Right atrium auricular region (tissue), 2 donors: Measurements from ENCODE around the gene ARHGAP25. TPM values are rescaled to one million over a fixed set of nuclear protein-coding genes. Genes with fewer than 3 reads are reported as not detected.

ENCODE experiments used
- DNase-seq: peaks from one replicate; pipeline ENCODE4 v3.0.0-alpha.2; 2019; ENCODE audit warnings: low spot score
- H3K27ac ChIP-seq, 2 donors: fragments of 200-600 bp; sonication (generic); 1 replicate in 1 of 2; 2 replicates in 1 of 2; pipeline ENCODE4 v1.5.1; 2016 to 2019
- H3K27me3 ChIP-seq, 2 donors: fragments of 200-600 bp; sonication (generic); one replicate each; pipeline versions ENCODE4 v1.5.1 to v1.6.0; 2017 to 2019
- H3K36me3 ChIP-seq: fragments of 200-600 bp; sonication (generic); one replicate; pipeline ENCODE4 v1.5.1; 2016
- H3K4me1 ChIP-seq, 2 donors: fragments of 200-600 bp; sonication (generic); one replicate each; pipeline versions ENCODE4 v1.5.1 to v1.6.0; 2017 to 2019
- H3K4me3 ChIP-seq, 2 donors: fragments of 200-600 bp; sonication (generic); 1 replicate in 1 of 2; 2 replicates in 1 of 2; pipeline ENCODE4 v1.5.1; 2017 to 2019; ENCODE audit warnings: mild to moderate bottlenecking in 1 of 2, moderate library complexity in 1 of 2
- H3K9me3 ChIP-seq, 2 donors: fragments of 200-600 bp; sonication (generic); one replicate each; pipeline ENCODE4 v1.5.1; 2019
- CTCF ChIP-seq, 2 donors: fragments of 200-600 bp; sonication (generic); IDR thresholded peaks; one replicate each; pipeline ENCODE4 v1.5.1; 2019; ENCODE audit warnings: antibody characterized with exemption in 2 of 2
- total RNA-seq, 2 donors: library from RNA; depleted of rRNA; stranded (reverse); fragments of >200 nt; gene quantifications; one replicate each; pipeline ENCODE4 v1.1.0, GENCODE V29; 2016

ARHGAP25 gene
- total RNA-seq, 2 donors from 2014 or later, result 4.2 to 12.8 TPM

GRCh38 chr2:68863996-68864395, 129.4 kb downstream of the ARHGAP25 start:
- Histone ChIP-seq H3K27me3 (no peaks in the 10 kb centered on the region), H3K27ac (no peak overlapping the region), H3K4me3 (no peak overlapping the region), H3K9me3 (no peaks in the 10 kb centered on the region), H3K4me1 (peaks cover 0 to 8% of the 10 kb centered on the region in 2 donors), H3K36me3 (no peaks in the 10 kb centered on the region)
- TF ChIP-seq CTCF (IDR thresholded peaks at IDR 0.05), result no peak
- no peak for DNase-seq

DNA sequence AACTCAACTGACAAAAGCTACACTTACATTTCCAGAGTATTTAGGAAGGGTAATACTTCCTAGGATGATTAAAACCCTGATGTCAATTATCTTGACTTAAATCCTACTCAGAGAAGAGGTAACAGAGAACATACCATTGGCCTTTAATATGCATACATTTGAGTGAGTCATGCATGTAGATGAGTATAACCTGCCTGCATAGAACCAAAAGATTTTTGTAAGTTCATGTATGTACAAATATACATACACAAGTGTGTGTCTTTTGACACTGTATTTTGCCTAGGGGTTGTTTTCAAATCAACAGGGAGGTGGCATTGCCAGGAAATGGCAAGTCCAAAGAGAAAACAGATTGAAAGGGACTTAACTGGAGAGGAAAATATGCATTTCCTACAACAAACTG, 130.5 kb downstream of the ARHGAP25 start:
- TF ChIP-seq CTCF (IDR thresholded peaks at IDR 0.05), result no peak
- Histone ChIP-seq H3K36me3 (no peaks in the 10 kb centered on the region), H3K27ac (no peak overlapping the region), H3K27me3 (no peaks in the 10 kb centered on the region), H3K4me1 (peaks cover 0 to 8% of the 10 kb centered on the region in 2 donors), H3K9me3 (no peaks in the 10 kb centered on the region), H3K4me3 (no peak overlapping the region)
- no peak for DNase-seq

DNA sequence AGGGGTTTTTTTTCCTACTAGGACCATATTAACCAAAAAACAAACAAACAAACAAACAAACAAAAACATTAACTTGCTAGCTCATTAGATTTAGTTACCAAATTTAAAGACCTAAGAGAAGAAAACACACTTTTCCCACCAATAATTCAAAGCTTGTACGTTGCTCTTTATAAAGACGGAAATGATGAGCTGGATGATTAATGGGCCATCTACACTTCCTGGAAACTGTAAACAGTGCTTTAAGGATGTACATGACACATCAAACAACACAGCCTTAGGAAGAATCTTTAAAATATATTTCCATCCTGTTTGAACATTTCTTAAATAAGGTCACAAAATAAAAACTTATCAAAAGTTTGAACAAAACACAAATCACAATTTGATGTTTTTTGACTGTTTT, 135.6 kb downstream of the ARHGAP25 start:
- H3K27me3 ChIP-seq, result no peaks in the 10 kb centered on the region
- DNase-seq, result no peak
- H3K4me3 ChIP-seq, result no peak overlapping the region

DNA sequence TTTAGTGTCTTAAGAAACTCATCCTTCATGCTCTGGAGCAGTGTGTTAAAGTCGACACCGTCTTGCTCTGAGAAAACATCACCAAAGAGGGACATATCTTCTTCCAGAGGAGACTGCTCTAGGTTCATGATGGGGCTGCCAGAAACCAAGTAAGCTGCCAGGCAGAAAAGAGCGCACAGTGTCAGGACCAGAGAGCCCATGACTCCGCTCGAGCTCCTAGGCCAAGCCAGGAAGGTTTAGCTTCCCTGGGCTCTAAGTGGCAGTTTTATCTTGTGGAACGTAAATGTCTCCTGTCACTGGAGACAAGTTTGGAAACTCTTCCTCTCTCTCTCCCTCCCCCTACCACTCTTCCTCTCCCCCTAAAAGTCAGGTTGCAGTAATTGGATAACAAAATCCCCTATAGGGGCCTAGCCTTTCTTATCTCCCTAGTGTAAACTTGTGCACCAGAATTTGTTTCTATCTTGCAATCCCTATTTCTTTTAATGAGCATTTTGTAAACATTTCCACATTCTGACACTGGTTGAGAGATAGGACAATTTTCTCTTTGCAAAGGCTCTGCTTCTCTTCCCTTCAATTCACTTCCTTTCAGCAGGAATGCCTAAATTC, 136.7 kb downstream of the ARHGAP25 start, which contains the start of gene BMP10:
Gene BMP10 (minus strand): TSS at position 239 of the 606 bp plus-strand sequence. CDS start 39 bp downstream, at position 200.
- Histone ChIP-seq H3K36me3 (no peaks in the 10 kb centered on the region), H3K27me3 (no peaks in the 10 kb centered on the region), H3K4me3 (no peak within 1 kb of the TSS), H3K9me3 (no peaks in the 10 kb centered on the region), H3K27ac (no peak within 1 kb of the TSS), H3K4me1 (no peaks in the 10 kb centered on the region)
- no peak for TF ChIP-seq CTCF (IDR thresholded peaks at IDR 0.05)
- no peak for DNase-seq

More for the DNA sequence above, 135.6 kb downstream of the ARHGAP25 start:
- no peak for TF ChIP-seq CTCF (IDR thresholded peaks at IDR 0.05)
- no peaks in the 10 kb centered on the region for H3K36me3 ChIP-seq
- H3K4me1 ChIP-seq, result no peaks in the 10 kb centered on the region
- no peak overlapping the region for H3K27ac ChIP-seq
- no peaks in the 10 kb centered on the region for H3K9me3 ChIP-seq

Other genes starting within 250 kb of the ARHGAP25 start
- not detected for gene PROKR1, start 91.2 kb upstream of the ARHGAP25 start, total RNA-seq
- 1,000 to 10,000 TPM in 1 of 2 donors, 1 to 10 TPM in 1; 1.9 to 5,642 TPM for gene BMP10, start 136.6 kb downstream of the ARHGAP25 start, total RNA-seq
- not detected for gene GKN2, start 218.1 kb downstream of the ARHGAP25 start, total RNA-seq
- not detected for gene GKN1, start 239.8 kb downstream of the ARHGAP25 start, total RNA-seq